Gastrocnemius medialis (tissue), 4 donors: ENCODE measurements around the gene UTF1.
A peak's percentile ranks its signal among the peaks of the same experiment; 100 is the strongest.

ENCODE experiments used
- CTCF ChIP-seq, 5 experiments: fragments of 450-650 bp in 3 of 5; fragments of 200-600 bp in 2 of 5; sonication (generic) in 2 of 5; IDR thresholded peaks in 4 of 5; conservative IDR thresholded peaks in 1 of 5; 1 replicate in 4 of 5; 2 replicates in 1 of 5; pipeline ENCODE4 v1.5.1; 2016 to 2019; ENCODE audit warnings: antibody characterized with exemption in 5 of 5, mild to moderate bottlenecking in 3 of 5, moderate library complexity in 3 of 5
- POLR2A ChIP-seq, 2 donors: fragments of 450-650 bp; IDR thresholded peaks; one replicate each; pipeline ENCODE4 v1.6.1; 2017; ENCODE audit warnings: antibody characterized with exemption in 2 of 2, mild to moderate bottlenecking in 2 of 2, moderate library complexity in 2 of 2

- TF ChIP-seq CTCF (IDR thresholded peaks at IDR 0.05 in 4 of 5, conservative IDR thresholded peaks at IDR 0.05 in 1 of 5) = peak in 2 of 5 experiments; percentile 30 to 40
- TF ChIP-seq POLR2A (IDR thresholded peaks at IDR 0.05) = no peak
Observed at GRCh38 chr10:133257489-133258065, 27.6 kb downstream of the UTF1 start.
